IMR-90 (cell line): ENCODE results near the gene MSANTD1. TPM values are rescaled to one million over a fixed set of nuclear protein-coding genes. Genes with fewer than 3 reads are reported as not detected.

Source experiments
- ATAC-seq: fragments of 200-7000 bp; cut with Tn5 transposase; 2 replicates; pipeline ENCODE4 v1.9.1; 2020; ENCODE audit warnings: low read depth, mild to moderate bottlenecking, moderate library complexity
- BruUV-seq: library from RNA; stranded (reverse); fragments of 400-500 nt; replicated peaks from 2 replicates; lab custom pipeline; 2021; lab: Mats Ljungman, UMichigan
- CTCF ChIA-PET: fragments of 300-600 bp; formaldehyde crosslinking; extraction: SDS; loops from one replicate; lab custom pipeline; 2021; ENCODE audit warnings: antibody characterized with exemption; lab: Yijun Ruan, JAX
- POLR2A ChIA-PET: fragments of 300-600 bp; sonication (Branson Sonifier 250); formaldehyde crosslinking; loops from one replicate; lab custom pipeline; 2022; ENCODE audit warnings: antibody characterized with exemption; ENCODE audit not compliant: unreplicated experiment; lab: Charles Lee
- DNase-seq: peaks from one replicate; pipeline ENCODE4 v3.0.0; 2013
- H2AFZ ChIP-seq: replicated peaks from 2 replicates; pipeline ENCODE3; 2013; ENCODE audit warnings: low read length, mild to moderate bottlenecking; ENCODE audit not compliant: poor library complexity
- H2AK5ac ChIP-seq: 2 replicates; pipeline ENCODE4 v1.6.1; 2013; ENCODE audit warnings: low read depth, low read length, inconsistent platforms
- H2AK9ac ChIP-seq: replicated peaks from 2 replicates; pipeline ENCODE3; 2013; ENCODE audit warnings: mild to moderate bottlenecking, low read depth, low read length, moderate library complexity; ENCODE audit not compliant: poor library complexity
- H2BK120ac ChIP-seq: 2 replicates; pipeline ENCODE4 v1.6.1; 2013; ENCODE audit warnings: low read depth, low read length, inconsistent platforms
- H2BK15ac ChIP-seq: 3 replicates; pipeline ENCODE4 v1.6.1; 2013; ENCODE audit warnings: low read depth, low read length, inconsistent platforms
- H2BK20ac ChIP-seq: 2 replicates; pipeline ENCODE4 v1.6.1; 2013; ENCODE audit warnings: low read depth, mild to moderate bottlenecking, inconsistent platforms, low read length, moderate library complexity
- H2BK5ac ChIP-seq: 2 replicates; pipeline ENCODE4 v1.6.1; 2013; ENCODE audit warnings: mild to moderate bottlenecking, low read depth, low read length, inconsistent platforms; ENCODE audit not compliant: poor library complexity, severe bottlenecking
- H3K14ac ChIP-seq: replicated peaks from 2 replicates; pipeline ENCODE4 v1.6.1; 2013; ENCODE audit warnings: low read depth, low read length, inconsistent platforms
- H3K18ac ChIP-seq: 2 replicates; pipeline ENCODE4 v1.6.1; 2013; ENCODE audit warnings: low read depth, low read length, control low read depth
- H3K23ac ChIP-seq: 2 replicates; pipeline ENCODE4 v1.6.1; 2013; ENCODE audit warnings: low read depth, low read length, inconsistent platforms
- H3K27ac ChIP-seq: 2 replicates; pipeline ENCODE4 v1.5.1; 2013; ENCODE audit warnings: mild to moderate bottlenecking, control low read depth, low read length; ENCODE audit not compliant: insufficient read depth
- H3K27me3 ChIP-seq: 2 replicates; pipeline ENCODE4 v1.6.1; 2013; ENCODE audit warnings: low read length; ENCODE audit not compliant: control insufficient read depth, insufficient read depth
- H3K36me3 ChIP-seq: 2 replicates; pipeline ENCODE4 v1.6.1; 2013; ENCODE audit warnings: low read length, mixed read lengths; ENCODE audit not compliant: control insufficient read depth, insufficient read depth
- H3K4ac ChIP-seq: 2 replicates; pipeline ENCODE4 v1.6.1; 2013; ENCODE audit warnings: low read depth, low read length, inconsistent platforms
- H3K4me1 ChIP-seq: 2 replicates; pipeline ENCODE4 v1.6.1; 2013; ENCODE audit warnings: low read length, mixed read lengths; ENCODE audit not compliant: control insufficient read depth, insufficient read depth
- H3K4me2 ChIP-seq: 2 replicates; pipeline ENCODE4 v1.6.1; 2013; ENCODE audit warnings: low read depth, mild to moderate bottlenecking, control low read depth, low read length, moderate library complexity
- H3K4me3 ChIP-seq: 2 replicates; pipeline ENCODE4 v1.5.1; 2013; ENCODE audit warnings: low read depth, mild to moderate bottlenecking, control low read depth, low read length, moderate library complexity; ENCODE audit not compliant: insufficient read depth
- H3K56ac ChIP-seq: 2 replicates; pipeline ENCODE4 v1.6.1; 2013; ENCODE audit warnings: low read length, inconsistent platforms; ENCODE audit not compliant: insufficient read depth; ENCODE audit errors: extremely low read depth
- H3K79me1 ChIP-seq, 2 experiments: 2 replicates each; pipeline ENCODE4 v1.6.1; 2013; ENCODE audit warnings: low read length in 2 of 2, inconsistent platforms in 1 of 2, low read depth in 1 of 2
- H3K9ac ChIP-seq: 2 replicates; pipeline ENCODE4 v1.6.1; 2013; ENCODE audit warnings: low read depth, low read length, control low read depth
- H3K9me1 ChIP-seq: 2 replicates; pipeline ENCODE4 v1.6.1; 2013; ENCODE audit warnings: low read length, inconsistent platforms; ENCODE audit not compliant: insufficient read depth
- H3K9me3 ChIP-seq: 2 replicates; pipeline ENCODE4 v1.6.1; 2013; ENCODE audit warnings: low read length; ENCODE audit not compliant: control insufficient read depth, insufficient read depth
- H4K20me1 ChIP-seq: 2 replicates; pipeline ENCODE4 v1.6.1; 2013; ENCODE audit warnings: low read length, inconsistent platforms; ENCODE audit not compliant: insufficient read depth
- H4K5ac ChIP-seq: 2 replicates; pipeline ENCODE4 v1.6.1; 2013; ENCODE audit warnings: mild to moderate bottlenecking, low read depth, low read length, control low read depth
- H4K8ac ChIP-seq, 2 experiments: 2 replicates each; pipeline ENCODE4 v1.6.1; 2013; ENCODE audit warnings: low read depth in 2 of 2, low read length in 2 of 2, control low read depth in 1 of 2, inconsistent platforms in 1 of 2
- H4K91ac ChIP-seq: 2 replicates; pipeline ENCODE4 v1.6.1; 2013; ENCODE audit warnings: low read depth, low read length, inconsistent platforms; ENCODE audit not compliant: insufficient read depth
- FOS ChIP-seq: fragments of 150-350 bp; IDR thresholded peaks from 2 replicates; pipeline ENCODE4 v1.6.1; 2016; ENCODE audit warnings: low read depth, low read length
- MAFK ChIP-seq: IDR thresholded peaks from 2 replicates; pipeline ENCODE4 v1.6.1; 2012; ENCODE audit warnings: low read depth, low read length, improper control_type of control experiment
- NFE2L2 ChIP-seq: fragments of 150-350 bp; IDR thresholded peaks from 2 replicates; pipeline ENCODE4 v1.6.1; 2016; ENCODE audit warnings: low read depth, mild to moderate bottlenecking, low read length
- USF2 ChIP-seq: fragments of 150-350 bp; IDR thresholded peaks from 2 replicates; pipeline ENCODE4 v1.6.1; 2017; ENCODE audit warnings: mild to moderate bottlenecking, antibody characterized with exemption, low read length, low read depth
- WGBS, 2 experiments: methylation state at CpG; one replicate each; pipeline versions ENCODE4 v1.1.5 to v1.1.7; 2013; ENCODE audit warnings: missing lambda C conversion rate in 2 of 2; ENCODE audit not compliant: insufficient read length in 1 of 2; ENCODE audit errors: extremely low coverage in 2 of 2; 5-methylcytosine and 5-hydroxymethylcytosine counted together
- dilution Hi-C: fragments of 300-500 bp; cut with HindIII; formaldehyde crosslinking; loops from one replicate; pipeline ENCODE4 v1.14.3; 2018; ENCODE audit warnings: low sequenced_read_pairs; ENCODE audit not compliant: unreplicated experiment
- in situ Hi-C: fragments of 300-500 bp; cut with MboI; formaldehyde crosslinking; loops from 3 replicates; pipeline ENCODE4 v1.14.3; 2019; ENCODE audit warnings: low sequenced_read_pairs, inconsistent platforms, mixed read lengths
- intact Hi-C: fragments of 100-400 bp; cut with micrococcal nuclease; formaldehyde crosslinking; loops from 2 replicates; pipeline ENCODE4 v1.10.0; 2022
- polyA plus RNA-seq, 3 experiments: library from polyadenylated mRNA; depleted of rRNA; stranded (reverse); fragments of >200 nt; gene quantifications; 2 replicates each; pipeline ENCODE4 v1.2.3, GENCODE V29; 2012; ENCODE audit warnings: low replicate concordance in 1 of 3
- total RNA-seq: library from RNA; depleted of rRNA; stranded (reverse); fragments of >200 nt; gene quantifications from 2 replicates; pipeline ENCODE4 v1.2.3, GENCODE V29; 2012

Gene MSANTD1
- total and polyA plus RNA-seq, 2 of the 4 experiments (the other 2 are of a cell fraction) = under 0.01 to 0.07 TPM

- H3K9me3 ChIP-seq = no peaks in the 10 kb centered on the region
- no peak overlapping the region for H3K4me2 ChIP-seq
- H3K4ac ChIP-seq = no peak overlapping the region
- no peak overlapping the region for H2AK9ac ChIP-seq
- no peak overlapping the region for H2BK20ac ChIP-seq
- no peaks in the 10 kb centered on the region for H3K27me3 ChIP-seq
- H2BK5ac ChIP-seq = no peak overlapping the region
- in situ Hi-C loops (no loop called here), dilution Hi-C loops (no loop called here), intact Hi-C loops (no loop called here)
- H3K56ac ChIP-seq = no peak overlapping the region
- H3K27ac ChIP-seq = no peak overlapping the region
- H3K4me3 ChIP-seq = no peak overlapping the region
- H2AK5ac ChIP-seq = no peak overlapping the region
- H4K8ac ChIP-seq = no peak overlapping the region
- H2BK15ac ChIP-seq = no peak overlapping the region
- no peak for TF ChIP-seq MAFK
- TF ChIP-seq NFE2L2 = no peak
- TF ChIP-seq FOS = no peak
- TF ChIP-seq USF2 = no peak
- H4K5ac ChIP-seq = no peak overlapping the region
- H2BK120ac ChIP-seq = no peak overlapping the region
- peaks cover 11% of the 10 kb centered on the region for H3K4me1 ChIP-seq
- CTCF ChIA-PET = no interaction called here
- no peak overlapping the region for H3K23ac ChIP-seq
- H3K9ac ChIP-seq = no peak overlapping the region
- no peak overlapping the region for H3K18ac ChIP-seq
- H2AFZ ChIP-seq = no peak overlapping the region
- peaks cover 9% of the 10 kb centered on the region; the same call in 1 of the 2 replicates for H3K9me1 ChIP-seq
- no TSS peak for BruUV-seq
- POLR2A ChIA-PET = no interaction called here
- H3K36me3 ChIP-seq = peaks cover 53% of the 10 kb centered on the region; the same call in 1 of the 2 replicates
- ATAC-seq (no peak), DNase-seq (no peak)
- H3K79me1 ChIP-seq = peaks cover 0 to 8% of the 10 kb centered on the region in 2 experiments; a peak in 1 of 4 replicates
- 75% methylated on average over 10 of the region's 18 CpGs; no CpG with 5 or more reads in 1 of the 2 experiments for WGBS, 2 experiments
- H4K20me1 ChIP-seq = peaks cover 21% of the 10 kb centered on the region
- H3K14ac ChIP-seq = no peak overlapping the region
- no peak overlapping the region for H4K91ac ChIP-seq
Measured at GRCh38 chr4:3238721-3239120, 10.2 kb upstream of the MSANTD1 start.
